ENCODE measurements around the gene LENG9.

Gene LENG9

DNA sequence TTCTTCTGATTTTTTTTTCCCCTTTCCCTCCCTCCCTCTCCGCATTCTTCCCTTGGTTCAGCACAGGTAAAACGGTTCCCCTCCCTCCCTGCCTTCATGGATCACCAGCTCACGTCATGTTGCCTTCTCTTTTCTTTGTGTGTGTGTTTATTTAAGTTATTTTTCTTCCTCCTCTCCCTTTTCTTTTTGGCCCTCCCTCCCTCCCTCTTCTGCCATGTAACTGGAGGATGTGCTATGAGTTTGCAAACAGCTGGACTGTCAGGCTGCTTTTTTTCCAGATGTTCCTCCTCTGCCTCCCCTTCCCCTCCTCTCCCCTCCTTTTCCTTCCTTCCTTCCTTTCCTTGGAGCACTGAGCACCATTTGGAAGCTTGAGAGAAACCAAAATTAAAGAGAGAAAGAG, 2.0 kb downstream of the LENG9 start:
- intact Hi-C loops (cut with DNase I) = loop anchor here (2.0 kb wide), 1 partner anchor 13 kb away; the partner anchor contains the start of gene LENG8

DNA sequence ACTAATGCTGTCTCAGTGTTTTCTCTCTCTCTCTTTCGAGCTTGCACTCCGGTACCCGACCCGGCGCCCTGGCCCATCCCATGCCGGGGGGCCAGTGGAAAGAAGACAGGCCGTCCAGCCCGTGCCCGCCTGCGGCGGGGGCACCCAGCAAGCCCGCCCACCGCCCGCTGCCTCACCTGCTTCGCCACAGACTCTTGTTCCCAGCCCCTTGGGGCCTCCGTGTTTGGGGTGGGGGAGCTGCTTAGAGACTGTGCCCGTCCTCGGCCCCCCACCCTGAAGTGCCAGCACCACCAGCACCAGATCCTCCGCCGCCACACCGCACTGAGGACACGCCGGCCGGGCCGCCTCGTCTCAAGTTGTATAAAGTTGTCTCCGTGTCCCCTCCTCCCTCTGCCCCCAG, 2.4 kb downstream of the LENG9 start:
- DNase-seq = peak in 2 of 10 donors; percentile 77 to 79
- intact Hi-C loops (cut with DNase I) = no loop called here

More for the DNA sequence above, 2.0 kb downstream of the LENG9 start:
- no peak for DNase-seq

DNA sequence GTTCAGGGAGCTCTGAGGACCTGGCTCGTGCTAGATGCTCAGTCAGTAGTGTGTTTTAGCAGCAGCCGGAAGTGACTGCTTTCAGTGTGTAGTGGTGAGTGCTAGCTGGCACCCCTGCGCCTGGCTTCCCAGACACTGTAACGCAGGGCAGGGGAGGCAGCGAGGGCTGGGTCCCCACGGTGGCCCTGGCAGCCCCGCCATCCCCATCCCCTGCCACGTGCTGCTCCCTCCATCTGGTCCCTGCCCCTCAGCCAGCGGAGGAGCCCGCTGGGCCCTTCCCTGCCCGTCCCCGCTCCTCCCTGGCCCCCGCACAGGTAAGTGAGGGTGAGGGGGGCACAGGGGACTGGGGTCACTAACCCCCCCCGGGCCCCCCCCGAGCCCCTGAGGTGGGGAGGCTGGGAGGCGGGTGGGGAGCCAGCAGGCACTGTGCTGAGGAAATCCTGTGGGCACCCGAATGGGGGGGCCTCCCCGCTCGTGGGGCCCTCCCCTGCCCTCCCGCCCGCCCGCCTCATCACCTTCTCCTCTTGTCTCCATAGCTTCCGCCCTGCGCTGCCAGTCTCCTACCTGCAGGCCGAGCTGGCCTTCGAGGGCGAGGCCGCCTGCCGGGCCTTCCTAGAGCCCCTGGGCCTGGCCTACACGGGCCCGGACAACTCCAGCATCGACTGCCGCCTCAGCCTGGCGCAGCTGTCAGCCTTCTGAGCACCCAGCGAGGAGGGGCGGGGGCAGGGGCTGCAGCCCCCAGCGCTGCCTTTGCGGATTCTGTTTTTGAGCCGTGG, 3.2 kb downstream of the LENG9 start:
- intact Hi-C loops (cut with DNase I) = no loop called here
- DNase-seq = peak in 2 of 10 donors; percentile 46 to 74

DNA sequence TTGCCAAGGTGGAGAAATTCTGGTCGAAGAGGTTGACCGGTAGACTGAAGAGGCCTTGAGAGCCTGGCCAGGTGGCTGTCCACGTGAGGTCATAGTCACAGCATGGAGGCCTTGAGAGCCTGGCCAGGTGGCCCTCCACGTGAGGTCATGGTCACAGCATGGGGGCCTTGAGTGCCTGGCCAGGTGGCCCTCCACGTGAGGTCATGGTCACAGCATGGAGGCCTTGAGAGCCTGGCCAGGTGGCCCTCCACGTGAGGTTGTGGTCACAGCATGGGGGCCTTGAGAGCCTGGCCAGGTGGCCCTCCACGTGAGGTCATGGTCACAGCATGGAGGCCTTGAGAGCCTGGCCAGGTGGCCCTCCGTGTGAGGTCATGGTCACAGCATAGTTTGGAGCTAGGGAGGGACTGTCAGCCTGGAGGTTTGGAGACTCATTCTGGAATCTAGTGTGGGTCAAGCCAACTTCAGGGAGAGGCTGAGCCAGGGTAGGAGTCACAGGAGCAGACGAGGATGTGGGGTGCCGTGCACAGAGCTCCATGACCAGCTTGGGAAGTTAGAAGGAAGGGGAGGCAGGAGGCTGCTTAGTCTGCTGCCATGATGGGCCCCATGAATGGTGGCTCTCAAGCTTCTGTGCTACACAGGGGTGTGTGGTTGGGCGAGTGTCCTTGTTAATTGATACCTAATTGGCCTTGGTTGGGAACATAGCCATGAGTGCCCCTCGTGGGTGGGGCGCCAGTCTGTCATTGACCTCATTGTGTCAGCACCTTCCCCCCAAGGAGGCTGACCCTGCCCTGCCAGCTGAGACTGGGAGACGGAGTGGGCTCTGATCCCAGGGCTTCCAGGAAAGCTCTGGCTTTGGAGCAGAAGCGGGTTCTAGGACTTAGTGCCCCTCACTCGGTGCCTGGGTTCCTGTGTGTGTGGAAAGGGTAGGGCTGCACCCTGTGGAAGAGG, 4.0 kb downstream of the LENG9 start:
- intact Hi-C loops (cut with DNase I) = no loop called here
- peak in 2 of 10 donors; percentile 35 to 72 for DNase-seq

DNA sequence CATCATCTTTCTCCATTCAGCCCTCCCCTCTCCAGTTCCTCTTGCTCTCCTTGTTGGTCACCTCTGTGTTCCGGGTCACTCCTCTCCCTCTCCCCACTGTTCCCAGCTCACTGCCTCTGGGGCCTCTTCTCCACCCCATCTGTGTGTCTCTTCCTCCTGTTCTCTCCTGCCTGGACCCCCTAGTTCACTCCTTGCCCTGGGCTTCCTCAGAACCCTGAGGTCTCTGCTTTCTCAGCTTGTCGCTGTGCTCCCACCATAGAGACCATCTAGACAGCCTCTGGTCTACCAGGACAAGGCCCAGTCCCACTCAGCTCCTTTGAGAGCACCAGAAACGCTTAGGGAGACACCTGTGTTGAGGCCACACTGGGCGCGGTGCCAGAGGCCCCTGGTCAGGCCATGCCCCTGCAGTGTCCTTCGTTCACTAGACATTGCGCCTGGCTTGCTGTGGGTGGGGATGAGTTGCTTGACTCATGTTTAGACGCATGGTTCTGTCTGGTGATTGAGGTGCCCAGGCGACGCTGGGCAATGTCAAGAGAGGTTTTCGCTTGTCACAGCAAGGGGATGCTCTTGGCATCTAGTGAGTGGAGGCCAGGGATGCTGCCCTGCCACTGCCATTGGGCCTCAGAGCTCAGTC, 4.8 kb downstream of the LENG9 start:
- peak in 2 of 10 donors; percentile 66 to 71 for DNase-seq
- intact Hi-C loops (cut with DNase I) = no loop called here

DNA sequence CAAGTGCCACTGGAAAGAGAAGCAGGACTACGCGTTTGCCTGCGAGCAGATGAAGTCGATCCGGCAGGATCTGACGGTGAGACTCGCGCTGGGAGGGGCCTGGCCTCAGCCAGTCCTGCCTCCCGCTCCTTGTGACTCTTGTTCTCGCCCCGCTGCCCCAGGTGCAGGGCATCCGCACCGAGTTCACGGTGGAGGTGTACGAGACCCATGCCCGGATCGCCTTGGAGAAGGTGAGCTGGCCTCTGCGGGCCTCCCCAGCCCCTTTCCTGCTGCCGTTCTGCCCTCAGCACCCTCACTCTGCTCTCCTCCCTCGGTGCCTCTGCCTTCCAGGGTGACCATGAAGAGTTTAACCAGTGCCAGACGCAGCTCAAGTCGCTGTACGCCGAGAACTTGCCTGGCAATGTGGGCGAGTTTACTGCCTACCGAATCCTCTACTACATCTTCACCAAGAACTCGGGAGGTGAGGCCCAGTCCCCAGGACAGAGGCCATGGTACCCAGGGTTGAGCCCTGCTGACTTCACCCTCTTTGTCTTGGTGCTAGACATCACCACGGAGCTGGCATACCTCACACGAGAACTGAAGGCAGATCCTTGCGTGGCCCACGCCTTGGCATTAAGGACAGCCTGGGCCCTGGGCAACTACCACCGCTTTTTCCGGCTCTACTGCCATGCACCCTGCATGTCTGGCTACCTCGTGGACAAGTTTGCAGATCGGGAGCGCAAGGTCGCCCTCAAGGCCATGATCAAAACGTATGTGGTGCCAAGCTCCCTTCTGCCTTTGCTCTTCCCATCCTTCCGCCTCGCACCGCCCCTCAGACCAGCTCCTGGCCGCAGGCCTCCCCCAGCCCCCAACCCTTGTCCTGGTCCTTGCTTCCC, 5.6 kb downstream of the LENG9 start:
- DNase-seq = peak in 2 of 10 donors; percentile 62 to 72
- intact Hi-C loops (cut with DNase I) = no loop called here

DNA sequence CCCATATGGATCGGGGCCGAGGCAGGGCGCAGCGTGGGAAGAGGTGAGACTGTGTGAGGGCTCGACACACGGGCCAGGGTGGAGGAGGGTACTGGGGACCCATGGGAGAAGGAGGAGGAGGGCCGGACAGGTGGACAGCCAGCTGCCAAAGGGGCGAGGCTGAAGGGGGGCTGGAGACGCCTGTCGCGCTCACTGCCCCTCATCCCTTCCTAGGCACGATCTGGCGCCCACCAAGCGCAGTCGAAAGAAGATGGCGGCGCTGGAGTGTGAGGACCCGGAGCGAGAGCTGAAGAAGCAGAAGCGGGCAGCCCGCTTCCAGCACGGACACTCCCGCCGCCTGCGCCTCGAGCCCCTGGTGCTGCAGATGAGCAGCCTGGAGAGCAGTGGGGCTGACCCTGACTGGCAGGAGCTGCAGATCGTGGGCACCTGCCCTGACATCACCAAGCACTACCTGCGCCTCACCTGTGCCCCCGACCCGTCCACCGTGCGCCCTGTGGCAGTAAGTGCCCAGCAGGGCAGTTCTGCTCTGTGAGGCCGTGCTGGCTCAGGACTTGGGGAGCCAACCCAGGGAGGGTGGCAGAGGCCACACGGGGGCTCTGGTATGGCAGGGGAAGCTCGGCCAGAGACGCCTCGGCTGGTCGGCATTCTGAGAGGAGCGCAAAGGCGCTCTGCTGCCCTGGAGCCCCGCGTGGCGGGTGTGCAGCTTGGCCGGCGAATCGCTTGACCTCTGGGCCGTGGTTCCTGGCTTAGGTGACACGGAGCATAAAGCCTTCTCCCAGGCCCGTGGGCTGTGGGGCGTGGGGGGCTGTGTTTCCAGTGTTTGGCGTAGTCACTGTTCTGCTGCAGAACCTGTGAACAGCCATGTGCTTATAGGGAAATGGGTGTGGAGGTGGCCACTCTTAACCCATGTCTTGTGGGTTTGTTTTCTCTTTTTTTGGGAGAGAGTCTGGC, 6.9 kb downstream of the LENG9 start:
- DNase-seq = peak in 2 of 10 donors; percentile 78
- intact Hi-C loops (cut with DNase I) = no loop called here

DNA sequence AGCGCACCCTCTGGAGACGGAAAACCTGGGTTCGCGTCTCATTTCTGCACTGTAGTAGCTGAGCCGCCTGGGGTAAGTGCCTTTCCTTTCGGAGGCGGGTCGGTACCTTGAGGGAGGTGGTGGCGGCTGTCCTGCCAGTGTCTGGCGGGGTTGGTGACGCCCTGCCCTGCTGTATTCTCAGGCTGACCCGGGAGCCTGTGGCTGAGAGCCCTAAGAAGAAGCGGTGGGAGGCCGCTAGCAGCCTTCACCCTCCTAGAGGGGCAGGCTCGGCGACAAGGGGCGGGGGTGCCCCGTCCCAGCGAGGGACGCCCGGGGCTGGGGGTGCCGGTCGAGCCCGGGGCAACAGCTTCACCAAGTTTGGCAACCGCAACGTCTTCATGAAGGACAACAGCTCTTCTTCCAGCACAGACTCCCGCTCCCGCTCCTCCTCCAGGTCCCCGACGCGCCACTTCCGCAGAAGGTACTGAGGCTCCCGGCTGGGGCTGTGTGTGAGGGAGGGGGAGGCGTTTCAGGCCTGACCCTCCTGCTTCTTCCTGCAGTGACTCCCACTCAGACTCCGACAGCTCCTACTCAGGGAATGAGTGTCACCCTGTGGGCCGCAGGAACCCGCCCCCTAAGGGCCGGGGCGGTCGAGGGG, 7.7 kb downstream of the LENG9 start:
- intact Hi-C loops (cut with DNase I) = no loop called here
- DNase-seq = peak in 2 of 10 donors; percentile 31 to 63

DNA sequence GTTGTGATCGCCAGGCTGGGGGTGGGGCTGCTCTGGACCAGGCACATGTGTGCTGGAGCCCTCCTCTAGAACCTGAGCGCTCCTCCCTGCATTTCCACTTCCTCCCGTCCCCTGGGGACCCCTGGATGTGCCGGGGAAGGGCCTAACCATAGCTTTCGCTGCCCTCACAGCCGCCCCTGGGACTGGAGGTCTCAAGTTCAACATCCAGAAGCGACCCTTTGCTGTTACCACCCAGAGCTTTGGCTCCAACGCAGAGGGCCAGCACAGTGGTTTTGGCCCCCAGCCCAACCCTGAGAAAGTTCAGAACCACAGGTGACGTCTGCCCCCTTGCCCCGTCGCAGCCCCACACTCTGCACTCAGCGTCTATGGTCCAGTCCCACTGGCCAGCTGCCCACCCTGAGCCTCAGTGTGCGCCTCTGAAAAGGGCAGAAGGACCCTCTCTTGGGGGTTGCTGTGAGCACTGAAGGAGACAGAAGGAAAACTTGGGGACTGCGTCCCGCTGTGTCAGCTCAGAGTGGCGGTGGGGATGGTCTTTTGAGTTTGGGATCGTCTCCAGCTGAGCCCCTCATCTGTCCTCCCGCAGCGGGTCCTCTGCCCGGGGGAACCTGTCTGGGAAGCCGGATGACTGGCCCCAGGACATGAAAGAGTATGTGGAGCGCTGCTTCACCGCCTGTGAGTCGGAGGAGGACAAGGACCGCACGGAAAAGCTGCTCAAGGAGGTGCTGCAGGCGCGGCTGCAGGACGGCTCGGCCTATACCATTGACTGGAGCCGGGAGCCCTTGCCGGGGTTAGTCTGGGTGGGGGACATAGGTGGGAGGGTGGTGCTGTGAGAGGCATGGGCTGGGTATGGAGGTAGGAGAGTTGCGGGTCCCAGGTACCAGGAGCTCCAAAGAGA, 8.6 kb downstream of the LENG9 start:
- peak in 2 of 10 donors; percentile 62 to 67 for DNase-seq
- intact Hi-C loops (cut with DNase I) = no loop called here

DNA sequence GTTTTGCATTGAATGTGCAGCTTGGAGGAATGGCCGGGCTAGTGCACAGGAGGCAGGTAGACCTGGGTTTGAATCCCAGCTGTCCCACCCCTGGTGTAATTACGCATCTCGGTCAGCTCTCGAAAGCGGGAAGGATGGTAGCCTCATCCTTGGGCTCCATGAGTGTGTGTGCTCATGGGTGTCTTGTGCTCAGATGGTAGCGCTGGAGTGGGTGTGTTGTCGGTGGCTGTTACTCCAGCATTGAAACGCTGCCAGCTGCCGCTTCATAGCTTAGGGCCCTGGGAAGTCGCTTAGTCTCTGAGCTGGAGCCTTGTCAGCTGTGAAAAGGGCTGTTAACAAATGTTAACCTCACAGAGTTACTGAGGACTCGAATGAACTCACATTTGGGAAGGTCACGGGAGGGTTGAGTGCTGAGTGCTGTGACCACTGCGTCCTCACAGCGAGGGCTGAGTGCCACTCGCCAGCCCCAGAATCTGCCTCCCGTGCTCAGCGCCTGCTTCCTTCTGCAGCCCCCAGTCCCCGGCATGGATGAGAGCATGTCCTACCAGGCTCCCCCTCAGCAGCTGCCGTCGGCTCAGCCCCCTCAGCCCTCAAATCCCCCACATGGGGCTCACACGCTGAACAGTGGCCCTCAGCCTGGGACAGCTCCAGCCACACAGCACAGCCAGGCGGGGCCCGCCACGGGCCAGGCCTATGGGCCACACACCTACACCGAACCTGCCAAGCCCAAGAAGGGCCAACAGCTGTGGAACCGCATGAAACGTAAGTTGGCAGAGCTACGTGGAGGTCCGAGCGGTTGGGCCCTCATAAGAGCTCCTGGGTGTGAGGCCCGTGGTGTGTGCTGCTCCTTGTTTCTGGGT, 9.4 kb downstream of the LENG9 start:
- DNase-seq = peak in 3 of 10 donors; percentile 62 to 79 (median 70)
- intact Hi-C loops (cut with DNase I) = no loop called here

DNA sequence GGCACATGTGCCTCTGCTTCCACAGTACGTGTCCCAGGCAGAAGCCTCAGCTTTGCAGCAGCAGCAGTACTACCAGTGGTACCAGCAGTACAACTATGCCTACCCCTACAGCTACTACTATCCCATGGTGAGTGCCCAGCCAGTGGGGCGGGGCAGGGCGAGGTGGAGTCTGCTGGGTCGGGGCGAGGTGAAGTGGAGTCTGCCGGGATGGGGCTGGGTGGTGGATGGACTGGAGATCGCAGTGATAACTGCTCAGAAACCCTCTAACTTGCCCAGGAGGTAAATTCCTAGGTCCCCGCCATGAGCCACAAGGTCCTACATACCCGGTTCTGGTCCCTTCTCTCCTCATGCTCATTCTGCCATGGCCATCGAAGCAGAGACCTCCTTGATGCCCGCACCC, 11.0 kb downstream of the LENG9 start:
- intact Hi-C loops (cut with DNase I) = no loop called here
- DNase-seq = peak in 3 of 10 donors; percentile 47 to 68 (median 60)

DNA sequence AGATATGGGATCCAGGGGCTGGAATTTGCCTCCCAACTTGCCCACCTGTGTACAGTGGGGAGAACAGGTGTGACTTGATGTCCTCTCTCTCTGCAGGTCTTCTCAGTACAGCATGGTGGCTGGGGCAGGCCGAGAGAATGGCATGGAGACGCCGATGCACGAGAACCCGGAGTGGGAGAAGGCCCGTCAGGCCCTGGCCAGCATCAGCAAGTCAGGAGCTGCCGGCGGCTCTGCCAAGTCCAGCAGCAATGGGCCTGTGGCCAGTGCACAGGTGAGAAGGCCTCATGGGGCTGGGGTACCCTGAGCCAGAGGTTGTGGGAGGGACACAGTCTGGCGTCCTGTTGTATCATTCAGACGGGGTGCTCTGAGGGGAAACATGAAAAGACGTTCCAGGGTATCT, 11.6 kb downstream of the LENG9 start:
- intact Hi-C loops (cut with DNase I) = no loop called here
- DNase-seq = peak in 3 of 10 donors; percentile 49 to 77 (median 71)

DNA sequence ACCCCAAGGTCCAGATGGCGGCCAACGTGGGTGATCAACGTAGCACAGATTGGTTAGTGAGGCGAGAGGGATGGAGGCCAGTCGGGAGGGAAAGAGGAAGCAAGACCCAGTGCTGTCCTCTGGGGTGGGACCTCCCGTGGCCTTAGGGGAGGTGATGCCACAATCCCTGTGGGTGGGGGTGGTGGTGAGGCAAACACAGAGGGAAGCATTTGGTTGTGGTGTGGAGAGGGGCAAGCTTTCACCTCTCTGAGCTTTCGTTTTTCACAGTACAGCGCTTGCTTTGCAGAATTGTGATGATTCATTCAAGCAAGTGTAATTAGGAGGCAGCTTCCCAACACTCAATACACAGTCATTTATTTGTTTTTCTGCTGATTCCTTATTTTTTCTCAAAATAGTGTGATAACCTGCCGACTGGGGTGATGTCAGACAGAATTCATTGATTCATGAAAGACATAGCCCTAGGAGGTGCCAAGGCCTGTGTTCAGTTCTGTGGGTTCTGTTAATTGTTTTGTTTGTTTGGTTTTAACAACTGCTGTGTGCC, 12.2 kb downstream of the LENG9 start:
- intact Hi-C loops (cut with DNase I) = no loop called here
- peak in 3 of 10 donors; percentile 36 to 52 (median 40) for DNase-seq

DNA sequence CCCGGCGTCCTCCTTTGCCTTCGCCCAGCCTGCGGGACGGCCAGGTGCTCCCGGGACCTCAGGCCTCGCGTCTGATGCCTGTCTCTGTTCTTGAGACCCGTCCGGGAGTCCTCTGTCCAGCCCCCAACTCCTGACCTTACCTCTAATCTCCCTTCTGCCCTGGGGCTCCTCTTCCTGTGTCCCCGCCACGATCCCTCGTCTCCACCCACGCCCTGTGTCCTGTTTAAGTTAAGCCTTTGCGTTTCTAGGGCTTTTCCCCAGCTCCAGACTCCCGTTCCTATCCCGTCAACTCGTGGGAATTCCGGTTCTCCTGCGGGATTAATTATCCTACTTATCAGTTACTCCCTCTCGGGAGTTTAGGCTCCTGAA, 13.9 kb downstream of the LENG9 start:
- intact Hi-C loops (cut with DNase I) = loop anchor here (2.0 kb wide), 1 partner anchor 13 kb away; the partner anchor contains the start of gene LENG9
- DNase-seq = no peak

DNA sequence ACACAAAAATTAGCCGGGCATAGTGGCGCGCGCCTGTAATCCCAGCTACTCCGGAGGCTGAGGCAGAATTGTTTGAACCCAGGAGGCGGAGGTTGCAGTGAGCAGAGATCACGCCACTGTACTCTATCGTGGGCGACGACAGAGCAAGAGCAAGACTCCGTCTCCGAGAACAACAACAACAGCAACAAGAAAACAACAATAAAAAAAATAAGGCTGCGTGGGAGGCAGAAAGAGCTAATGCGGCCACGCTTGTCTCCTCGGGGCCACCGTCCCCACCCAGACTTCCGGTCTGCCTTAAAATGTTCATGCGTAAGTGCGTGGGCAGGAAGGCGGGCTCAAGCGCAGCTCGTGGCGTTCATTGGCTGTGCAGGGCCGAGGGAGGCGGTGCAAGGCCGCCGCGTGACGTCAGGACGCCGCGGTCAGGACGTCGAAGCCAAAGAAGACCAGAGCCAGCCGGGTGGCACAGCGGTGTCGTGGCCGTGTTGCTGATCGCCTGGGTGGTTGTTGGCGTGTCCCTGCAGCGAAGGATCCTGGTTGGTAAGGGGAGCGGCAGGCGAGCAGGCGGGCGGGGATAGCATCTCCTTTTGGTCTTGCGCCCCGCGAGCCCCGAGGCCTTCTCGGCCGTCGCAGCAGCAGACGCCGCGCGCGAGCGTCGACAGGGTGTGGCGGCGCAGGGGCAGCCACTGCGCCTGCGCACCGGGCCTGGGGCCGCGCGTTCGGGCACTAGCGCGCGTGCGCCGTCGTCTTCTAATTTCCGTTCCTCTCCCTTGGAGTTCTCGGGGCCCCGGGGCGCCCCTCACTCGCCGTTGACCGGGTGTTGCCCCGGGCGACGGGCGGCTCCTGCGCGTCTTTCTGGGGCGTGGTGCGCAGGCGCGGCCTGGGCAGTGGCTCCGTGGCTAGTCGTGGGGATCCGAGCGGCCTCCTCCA, 14.5 kb downstream of the LENG9 start, which contains the start of gene LENG8:
Gene LENG8, plus strand, starts transcription at position 426 of the 927 bp plus-strand sequence. CDS start 2,146 bp downstream, outside the sequence.
- peak; percentile 97 to 100 (median 98) for DNase-seq
- intact Hi-C loops (cut with DNase I) = loop anchor here (2.0 kb wide), 1 partner anchor 14 kb away; the partner anchor contains the start of gene LENG9

Measured in posterior cingulate gyrus (tissue), 11 donors.